WTC11 (cell line): Measurements from ENCODE around the gene CR2.

Source experiments
- CBFB ChIP-seq: sonication (generic); formaldehyde crosslinking; IDR thresholded peaks from 2 replicates; pipeline ENCODE4 v1.8.1; 2022; ENCODE audit warnings: mild to moderate bottlenecking, low read depth, missing genetic modification reagents
- CREB1 ChIP-seq: sonication (generic); formaldehyde crosslinking; IDR thresholded peaks from 2 replicates; pipeline ENCODE4 v1.8.0; 2023; ENCODE audit warnings: mild to moderate bottlenecking, missing genetic modification reagents
- CREM ChIP-seq: sonication (generic); formaldehyde crosslinking; IDR thresholded peaks from 2 replicates; pipeline ENCODE4 v1.8.1; 2022; ENCODE audit warnings: mild to moderate bottlenecking, missing genetic modification reagents, moderate library complexity
- NFATC4 ChIP-seq: fragments of 250-450 bp; sonication (Bioruptor Pico); IDR thresholded peaks from 2 replicates; pipeline ENCODE4 v1.9.0; 2021; ENCODE audit warnings: mild to moderate bottlenecking
- NR3C1 ChIP-seq: sonication (generic); formaldehyde crosslinking; conservative IDR thresholded peaks from 2 replicates; pipeline ENCODE4 v1.8.1; 2023; ENCODE audit warnings: low read depth, mild to moderate bottlenecking, missing genetic modification reagents
- SOX15 ChIP-seq: fragments of 250-450 bp; sonication (Bioruptor Pico); IDR thresholded peaks from 2 replicates; pipeline ENCODE4 v1.9.0; 2021; ENCODE audit warnings: mild to moderate bottlenecking
- TCF7 ChIP-seq: sonication (generic); formaldehyde crosslinking; IDR thresholded peaks from 2 replicates; pipeline ENCODE4 v1.8.0; 2022; ENCODE audit warnings: mild to moderate bottlenecking, low read depth, missing genetic modification reagents, moderate library complexity
- TF ChIP-seq, protein P1 (sequence below): fragments of 200-600 bp; IDR thresholded peaks from 2 replicates; pipeline ENCODE4 v1.8.0; 2022; ENCODE audit warnings: antibody characterized with exemption
- TF ChIP-seq, protein P2 (sequence below): sonication (generic); formaldehyde crosslinking; IDR thresholded peaks from 2 replicates; pipeline ENCODE4 v1.8.0; 2022; ENCODE audit warnings: mild to moderate bottlenecking, missing genetic modification reagents
- TF ChIP-seq, protein P3 (sequence below): sonication (generic); formaldehyde crosslinking; IDR thresholded peaks from 2 replicates; pipeline ENCODE4 v1.8.1; 2023; ENCODE audit warnings: mild to moderate bottlenecking, missing genetic modification reagents
- TF ChIP-seq, protein P4 (sequence below): sonication (generic); formaldehyde crosslinking; IDR thresholded peaks from 2 replicates; pipeline ENCODE4 v1.8.1; 2023; ENCODE audit warnings: mild to moderate bottlenecking, moderate library complexity, missing genetic modification reagents

DNA sequence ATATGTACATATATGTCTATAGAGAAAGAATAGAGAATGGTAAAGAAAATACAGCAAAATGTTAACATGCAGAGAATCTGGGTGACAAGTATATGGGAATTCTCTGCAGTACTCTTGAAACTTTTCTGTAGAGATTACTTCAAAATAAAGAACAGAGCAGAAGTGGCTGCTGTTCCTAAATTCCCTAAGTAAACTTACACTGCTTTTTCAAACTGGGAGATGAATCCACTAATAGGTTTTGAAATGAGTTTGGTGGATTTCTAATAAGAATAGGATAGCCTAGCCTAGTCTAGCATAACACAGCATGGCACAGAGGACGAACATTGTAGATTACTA lies 450 bp upstream of the CR2 start:
- TF ChIP-seq, protein P1, sequence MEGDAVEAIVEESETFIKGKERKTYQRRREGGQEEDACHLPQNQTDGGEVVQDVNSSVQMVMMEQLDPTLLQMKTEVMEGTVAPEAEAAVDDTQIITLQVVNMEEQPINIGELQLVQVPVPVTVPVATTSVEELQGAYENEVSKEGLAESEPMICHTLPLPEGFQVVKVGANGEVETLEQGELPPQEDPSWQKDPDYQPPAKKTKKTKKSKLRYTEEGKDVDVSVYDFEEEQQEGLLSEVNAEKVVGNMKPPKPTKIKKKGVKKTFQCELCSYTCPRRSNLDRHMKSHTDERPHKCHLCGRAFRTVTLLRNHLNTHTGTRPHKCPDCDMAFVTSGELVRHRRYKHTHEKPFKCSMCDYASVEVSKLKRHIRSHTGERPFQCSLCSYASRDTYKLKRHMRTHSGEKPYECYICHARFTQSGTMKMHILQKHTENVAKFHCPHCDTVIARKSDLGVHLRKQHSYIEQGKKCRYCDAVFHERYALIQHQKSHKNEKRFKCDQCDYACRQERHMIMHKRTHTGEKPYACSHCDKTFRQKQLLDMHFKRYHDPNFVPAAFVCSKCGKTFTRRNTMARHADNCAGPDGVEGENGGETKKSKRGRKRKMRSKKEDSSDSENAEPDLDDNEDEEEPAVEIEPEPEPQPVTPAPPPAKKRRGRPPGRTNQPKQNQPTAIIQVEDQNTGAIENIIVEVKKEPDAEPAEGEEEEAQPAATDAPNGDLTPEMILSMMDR = no peak
- TF ChIP-seq NR3C1 (CRISPR knock-in tag) = no peak
- TF ChIP-seq, protein P2, sequence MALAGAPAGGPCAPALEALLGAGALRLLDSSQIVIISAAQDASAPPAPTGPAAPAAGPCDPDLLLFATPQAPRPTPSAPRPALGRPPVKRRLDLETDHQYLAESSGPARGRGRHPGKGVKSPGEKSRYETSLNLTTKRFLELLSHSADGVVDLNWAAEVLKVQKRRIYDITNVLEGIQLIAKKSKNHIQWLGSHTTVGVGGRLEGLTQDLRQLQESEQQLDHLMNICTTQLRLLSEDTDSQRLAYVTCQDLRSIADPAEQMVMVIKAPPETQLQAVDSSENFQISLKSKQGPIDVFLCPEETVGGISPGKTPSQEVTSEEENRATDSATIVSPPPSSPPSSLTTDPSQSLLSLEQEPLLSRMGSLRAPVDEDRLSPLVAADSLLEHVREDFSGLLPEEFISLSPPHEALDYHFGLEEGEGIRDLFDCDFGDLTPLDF (CRISPR knock-in tag) = no peak
- TF ChIP-seq, protein P3, sequence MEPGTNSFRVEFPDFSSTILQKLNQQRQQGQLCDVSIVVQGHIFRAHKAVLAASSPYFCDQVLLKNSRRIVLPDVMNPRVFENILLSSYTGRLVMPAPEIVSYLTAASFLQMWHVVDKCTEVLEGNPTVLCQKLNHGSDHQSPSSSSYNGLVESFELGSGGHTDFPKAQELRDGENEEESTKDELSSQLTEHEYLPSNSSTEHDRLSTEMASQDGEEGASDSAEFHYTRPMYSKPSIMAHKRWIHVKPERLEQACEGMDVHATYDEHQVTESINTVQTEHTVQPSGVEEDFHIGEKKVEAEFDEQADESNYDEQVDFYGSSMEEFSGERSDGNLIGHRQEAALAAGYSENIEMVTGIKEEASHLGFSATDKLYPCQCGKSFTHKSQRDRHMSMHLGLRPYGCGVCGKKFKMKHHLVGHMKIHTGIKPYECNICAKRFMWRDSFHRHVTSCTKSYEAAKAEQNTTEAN (CRISPR knock-in tag) = no peak
- TF ChIP-seq CBFB (CRISPR knock-in tag) = no peak
- no peak for TF ChIP-seq SOX15
- no peak for TF ChIP-seq NFATC4 (CRISPR knock-in tag)
- no peak for TF ChIP-seq CREB1 (CRISPR knock-in tag)
- TF ChIP-seq CREM (CRISPR knock-in tag) = no peak
- no peak for TF ChIP-seq TCF7 (CRISPR knock-in tag)
- TF ChIP-seq, protein P4, sequence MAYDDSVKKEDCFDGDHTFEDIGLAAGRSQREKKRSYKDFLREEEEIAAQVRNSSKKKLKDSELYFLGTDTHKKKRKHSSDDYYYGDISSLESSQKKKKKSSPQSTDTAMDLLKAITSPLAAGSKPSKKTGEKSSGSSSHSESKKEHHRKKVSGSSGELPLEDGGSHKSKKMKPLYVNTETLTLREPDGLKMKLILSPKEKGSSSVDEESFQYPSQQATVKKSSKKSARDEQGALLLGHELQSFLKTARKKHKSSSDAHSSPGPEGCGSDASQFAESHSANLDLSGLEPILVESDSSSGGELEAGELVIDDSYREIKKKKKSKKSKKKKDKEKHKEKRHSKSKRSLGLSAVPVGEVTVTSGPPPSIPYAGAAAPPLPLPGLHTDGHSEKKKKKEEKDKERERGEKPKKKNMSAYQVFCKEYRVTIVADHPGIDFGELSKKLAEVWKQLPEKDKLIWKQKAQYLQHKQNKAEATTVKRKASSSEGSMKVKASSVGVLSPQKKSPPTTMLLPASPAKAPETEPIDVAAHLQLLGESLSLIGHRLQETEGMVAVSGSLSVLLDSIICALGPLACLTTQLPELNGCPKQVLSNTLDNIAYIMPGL (CRISPR knock-in tag) = no peak
